ENCODE data around the gene PRX.
"Not testable (repeated sequence)": the region's sequence is repeated elsewhere in the genome, so short reads cannot be mapped to it uniquely, and the experiment has no call there.

Gene PRX

GRCh38 chr19:40374084-40374483 lies 39.1 kb downstream of the PRX start:
- no peak overlapping the region for H3K4me3 ChIP-seq (ENCODE audit: low read depth, low read length)
- TF ChIP-seq, protein P1, sequence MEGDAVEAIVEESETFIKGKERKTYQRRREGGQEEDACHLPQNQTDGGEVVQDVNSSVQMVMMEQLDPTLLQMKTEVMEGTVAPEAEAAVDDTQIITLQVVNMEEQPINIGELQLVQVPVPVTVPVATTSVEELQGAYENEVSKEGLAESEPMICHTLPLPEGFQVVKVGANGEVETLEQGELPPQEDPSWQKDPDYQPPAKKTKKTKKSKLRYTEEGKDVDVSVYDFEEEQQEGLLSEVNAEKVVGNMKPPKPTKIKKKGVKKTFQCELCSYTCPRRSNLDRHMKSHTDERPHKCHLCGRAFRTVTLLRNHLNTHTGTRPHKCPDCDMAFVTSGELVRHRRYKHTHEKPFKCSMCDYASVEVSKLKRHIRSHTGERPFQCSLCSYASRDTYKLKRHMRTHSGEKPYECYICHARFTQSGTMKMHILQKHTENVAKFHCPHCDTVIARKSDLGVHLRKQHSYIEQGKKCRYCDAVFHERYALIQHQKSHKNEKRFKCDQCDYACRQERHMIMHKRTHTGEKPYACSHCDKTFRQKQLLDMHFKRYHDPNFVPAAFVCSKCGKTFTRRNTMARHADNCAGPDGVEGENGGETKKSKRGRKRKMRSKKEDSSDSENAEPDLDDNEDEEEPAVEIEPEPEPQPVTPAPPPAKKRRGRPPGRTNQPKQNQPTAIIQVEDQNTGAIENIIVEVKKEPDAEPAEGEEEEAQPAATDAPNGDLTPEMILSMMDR (IDR thresholded peaks at IDR 0.05; ENCODE audit: borderline replicate concordance, insufficient read depth, low read depth, low read length), result no peak

DNA sequence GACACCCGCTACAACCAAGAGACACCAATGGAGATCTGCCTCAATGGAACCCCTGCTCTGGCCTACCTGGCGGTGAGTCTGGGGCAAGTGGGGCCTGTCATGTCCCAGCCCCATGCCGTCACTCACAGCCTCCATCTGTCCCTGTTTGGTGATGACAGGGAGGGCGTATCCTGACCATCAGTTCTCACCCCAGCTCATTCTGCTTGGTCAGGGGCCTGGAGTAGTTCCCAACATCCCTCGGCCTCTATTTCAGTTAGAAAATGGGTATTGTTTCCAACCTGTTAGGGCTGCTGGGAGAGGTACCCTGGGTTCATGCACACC lies 41.4 kb downstream of the PRX start:
- TF ChIP-seq, protein P1 (IDR thresholded peaks at IDR 0.05; ENCODE audit: borderline replicate concordance, insufficient read depth, low read depth, low read length), result no peak
- no peak overlapping the region for H3K4me3 ChIP-seq (ENCODE audit: low read depth, low read length)

DNA sequence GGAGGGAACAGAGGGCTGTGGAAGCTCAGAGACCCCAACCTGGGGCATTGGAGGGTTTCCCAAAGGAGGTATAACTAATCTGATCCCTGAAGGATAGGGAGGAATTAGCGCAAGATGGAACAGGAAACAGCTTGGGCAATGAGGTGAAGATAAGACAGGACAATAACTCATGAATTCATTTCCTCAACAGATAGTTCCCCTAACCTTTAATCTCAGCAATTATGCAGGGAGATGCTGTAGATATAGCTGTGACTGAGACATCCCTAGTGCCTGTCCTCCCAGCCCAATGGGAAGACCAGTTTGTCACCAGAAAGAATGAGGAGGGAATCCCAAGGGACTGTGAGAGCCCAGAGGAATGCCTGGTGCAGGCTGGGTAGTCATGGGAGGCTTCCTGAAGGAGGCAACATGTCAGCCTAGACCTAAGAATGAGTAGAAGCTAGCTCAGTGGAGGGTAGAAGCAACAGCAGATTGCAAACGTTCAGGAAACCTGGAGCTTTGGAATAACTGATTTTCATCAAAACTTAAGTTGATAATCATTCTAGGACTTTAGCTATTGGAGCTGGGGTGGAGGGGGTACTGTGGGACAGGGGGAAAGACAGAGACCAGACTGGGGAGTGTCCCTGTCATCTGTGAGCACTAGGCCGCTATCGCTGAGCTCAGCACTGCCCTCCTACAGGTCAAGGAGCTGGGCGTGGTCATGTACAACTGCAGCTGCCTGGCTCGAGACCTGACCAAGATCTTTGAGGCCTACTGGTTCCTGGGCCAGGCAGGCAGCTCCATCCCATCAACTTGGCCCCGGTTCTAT lies 42.0 kb downstream of the PRX start:
- H3K4me3 ChIP-seq (ENCODE audit: low read depth, low read length), result no peak overlapping the region
- TF ChIP-seq, protein P1 (IDR thresholded peaks at IDR 0.05; ENCODE audit: borderline replicate concordance, insufficient read depth, low read depth, low read length), result no peak

GRCh38 chr19:40370253-40370652 lies 42.9 kb downstream of the PRX start:
- H3K4me3 ChIP-seq (ENCODE audit: low read depth, low read length), result not testable (repeated sequence)

- TF ChIP-seq, protein P1 (IDR thresholded peaks at IDR 0.05; ENCODE audit: borderline replicate concordance, insufficient read depth, low read depth, low read length), result no peak
- H3K4me3 ChIP-seq (ENCODE audit: low read depth, low read length), result no peak overlapping the region
These were observed 43.4 kb downstream of the PRX start for GRCh38 chr19:40369797-40370196.

DNA sequence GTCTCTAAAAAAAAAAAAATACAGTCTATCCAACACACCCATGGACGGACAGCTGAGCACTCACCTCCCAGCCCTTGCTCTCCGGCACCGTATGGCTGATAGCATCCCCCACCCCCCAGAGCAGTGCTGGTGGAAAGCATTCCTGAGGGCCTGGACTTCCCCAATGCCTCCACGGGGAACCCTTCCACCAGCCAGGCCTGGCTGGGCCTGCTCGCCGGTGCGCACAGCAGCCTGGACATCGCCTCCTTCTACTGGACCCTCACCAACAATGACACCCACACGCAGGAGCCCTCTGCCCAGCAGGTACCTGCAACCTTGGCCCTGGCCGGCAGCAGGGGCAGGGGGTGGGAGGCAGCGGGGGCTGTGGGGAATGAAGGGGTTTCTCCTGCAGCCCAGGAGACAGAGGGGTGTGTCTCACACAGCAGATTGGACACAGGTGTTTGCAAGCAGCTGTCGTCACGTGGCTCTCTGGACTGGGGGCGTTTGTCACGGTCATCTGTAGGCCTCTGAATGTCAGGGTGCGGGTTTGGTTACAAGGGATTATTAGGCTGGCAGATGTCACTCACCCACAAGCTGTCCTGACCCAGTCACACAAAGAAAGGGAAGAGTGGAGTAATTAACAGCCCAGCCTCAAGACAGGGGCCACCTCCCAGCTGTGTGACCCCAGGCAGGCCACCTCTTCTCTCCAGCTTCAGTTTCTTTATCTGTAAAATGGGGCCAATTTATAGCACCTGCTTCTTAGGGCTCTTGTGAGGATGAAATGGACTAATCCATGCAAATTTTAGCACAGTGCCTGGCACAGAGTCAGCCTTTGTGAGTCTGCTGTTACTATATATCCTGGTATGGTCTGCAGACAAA lies 45.4 kb downstream of the PRX start:
- no peak overlapping the region for H3K4me3 ChIP-seq (ENCODE audit: low read depth, low read length)
- TF ChIP-seq, protein P1 (IDR thresholded peaks at IDR 0.05; ENCODE audit: borderline replicate concordance, insufficient read depth, low read depth, low read length), result no peak

DNA sequence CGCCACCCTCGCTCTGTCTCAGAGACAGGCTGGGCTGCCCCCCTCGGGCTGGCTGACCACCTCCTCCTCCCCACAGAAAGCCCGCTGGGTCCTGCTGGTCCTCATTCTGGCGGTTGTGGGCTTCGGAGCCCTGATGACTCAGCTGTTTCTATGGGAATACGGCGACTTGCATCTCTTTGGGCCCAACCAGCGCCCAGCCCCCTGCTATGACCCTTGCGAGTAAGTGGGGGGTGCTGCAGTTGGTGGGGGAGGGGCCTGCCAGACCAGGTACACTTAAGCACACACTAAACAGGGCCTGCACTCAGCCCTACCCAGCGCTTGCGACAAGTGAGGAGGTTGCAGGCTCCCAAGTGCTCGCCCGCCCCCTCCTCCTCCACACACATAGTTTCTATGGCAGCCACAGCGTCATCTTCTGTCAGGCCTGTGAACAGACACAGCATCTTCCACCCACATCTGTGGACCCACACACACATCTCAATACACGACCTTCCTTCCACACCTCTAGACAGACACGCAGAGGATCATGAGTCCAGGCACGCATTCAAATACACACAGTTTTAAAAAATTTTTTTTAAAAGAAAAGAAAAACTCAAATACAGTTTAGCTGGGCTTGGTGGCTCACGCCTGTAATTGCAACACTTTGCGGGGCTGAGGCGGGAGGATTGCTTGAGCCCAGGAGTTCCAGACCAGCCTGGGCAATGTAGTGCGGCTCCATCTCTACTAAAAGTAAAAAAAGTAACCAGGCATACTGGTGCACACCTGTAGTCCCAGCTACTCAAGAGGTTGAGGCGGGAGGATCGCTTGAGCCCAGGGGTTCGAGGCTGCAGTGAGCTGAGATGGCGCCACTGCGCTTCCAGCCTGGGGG lies 46.2 kb downstream of the PRX start:
- H3K4me3 ChIP-seq (ENCODE audit: low read depth, low read length), result no peak overlapping the region
- TF ChIP-seq, protein P1 (IDR thresholded peaks at IDR 0.05; ENCODE audit: borderline replicate concordance, insufficient read depth, low read depth, low read length), result no peak

Measured in GM12875 (cell line).